Adrenal gland (tissue), 12 donors: ENCODE data around the gene WBP2. TPM values are rescaled to one million over a fixed set of nuclear protein-coding genes. Genes with fewer than 3 reads are reported as not detected.

ENCODE experiments used
- DNase-seq, 7 donors: peaks; one replicate each; pipeline ENCODE4 v3.0.0-alpha.2; 2019 to 2020
- H3K27ac ChIP-seq, 5 donors: fragments of 200-600 bp; sonication (generic) in 4 of 5; 1 replicate in 3 of 5; 2 replicates in 2 of 5; pipeline versions ENCODE4 v1.5.1 to v1.8.0; 2016 to 2020; ENCODE audit warnings: mild to moderate bottlenecking in 1 of 5
- H3K27me3 ChIP-seq: fragments of 200-600 bp; 2 replicates; pipeline ENCODE4 v1.8.0; 2021
- H3K36me3 ChIP-seq, 2 donors: fragments of 200-600 bp; replicated peaks in 1 of 2; 1 replicate in 1 of 2; 2 replicates in 1 of 2; pipeline versions ENCODE4 v1.5.1 to v1.8.0; 2018 to 2022
- H3K4me1 ChIP-seq, 2 donors: fragments of 200-600 bp; replicated peaks in 1 of 2; 1 replicate in 1 of 2; 2 replicates in 1 of 2; pipeline versions ENCODE4 v1.5.1 to v1.8.0; 2018 to 2021
- H3K4me3 ChIP-seq, 4 donors: fragments of 200-600 bp; sonication (generic) in 3 of 4; one replicate each; pipeline ENCODE4 v1.5.1; 2016 to 2018
- H3K9me3 ChIP-seq, 3 donors: fragments of 200-600 bp; sonication (generic) in 1 of 3; replicated peaks in 1 of 3; 1 replicate in 2 of 3; 2 replicates in 1 of 3; pipeline versions ENCODE4 v1.5.1 to v1.8.0; 2016 to 2021
- POLR2A ChIP-seq, 2 donors: fragments of 450-650 bp; IDR thresholded peaks; one replicate each; pipeline ENCODE4 v1.6.1; 2017; ENCODE audit warnings: antibody characterized with exemption in 2 of 2, mild to moderate bottlenecking in 2 of 2, moderate library complexity in 1 of 2
- WGBS, 4 donors: extraction: QIAGEN DNeasy Blood & Tissue Kit in 2 of 4; methylation state at CpG; one replicate each; pipeline versions ENCODE4 v1.1.5 to v1.1.7; 2013 to 2017; 5-methylcytosine and 5-hydroxymethylcytosine counted together
- intact Hi-C, 2 donors: fragments of 100-400 bp; cut with DNase I; formaldehyde crosslinking; loops; one replicate each; pipeline versions ENCODE4 v1.14.1 to v1.15.0; 2022 to 2023
- polyA plus RNA-seq, 3 donors: library from polyadenylated mRNA; stranded (reverse); fragments of 200-250 nt in 2 of 3; fragments of 350-450 nt in 1 of 3; fragmentation: Illumina TruSeq in 1 of 3; extraction: RNeasy Lipid Tissue Mini Kit (QIAGEN cat#74804) in 1 of 3; gene quantifications; one replicate each; pipeline ENCODE4 v1.2.3, GENCODE V29; 2013 to 2014
- total RNA-seq, 9 donors: library from RNA; depleted of rRNA in 4 of 9; stranded (reverse); fragments of >200 nt in 4 of 9; fragments of 120-200 nt in 1 of 9; fragmentation: NEBNext Ultra II Directional in 1 of 9; extraction: Animal tissue kit (Norgen Biotek cat#: 25700) in 1 of 9; gene quantifications; one replicate each; pipeline versions ENCODE4 v1.1.0 to v1.2.4, GENCODE V29; 2013 to 2023
- TF ChIP-seq, protein P1 (sequence below), 6 experiments: fragments of 450-650 bp in 4 of 6; fragments of 200-600 bp in 2 of 6; sonication (generic) in 1 of 6; IDR thresholded peaks; 1 replicate in 5 of 6; 2 replicates in 1 of 6; pipeline versions ENCODE4 v1.5.1 to v1.8.0; 2016 to 2021; ENCODE audit warnings: antibody characterized with exemption in 6 of 6, mild to moderate bottlenecking in 2 of 6, moderate library complexity in 1 of 6
- donor health status: healthy with polysubstance abuse.
- donor health status: Bipolar disorder and iron deficiency.
- donor health status: DM: yes; HTN: yes; CAD: no.
- donor health status: DM: no; HTN: no; CAD: no.
- donor health status: DM: no; HTN: no; CAD: no.
- donor health status: DM: yes; HTN: yes; CAD: no.

The WBP2 gene
- total and polyA plus RNA-seq, 12 donors = 60.4 to 292 (median 223) TPM

DNA sequence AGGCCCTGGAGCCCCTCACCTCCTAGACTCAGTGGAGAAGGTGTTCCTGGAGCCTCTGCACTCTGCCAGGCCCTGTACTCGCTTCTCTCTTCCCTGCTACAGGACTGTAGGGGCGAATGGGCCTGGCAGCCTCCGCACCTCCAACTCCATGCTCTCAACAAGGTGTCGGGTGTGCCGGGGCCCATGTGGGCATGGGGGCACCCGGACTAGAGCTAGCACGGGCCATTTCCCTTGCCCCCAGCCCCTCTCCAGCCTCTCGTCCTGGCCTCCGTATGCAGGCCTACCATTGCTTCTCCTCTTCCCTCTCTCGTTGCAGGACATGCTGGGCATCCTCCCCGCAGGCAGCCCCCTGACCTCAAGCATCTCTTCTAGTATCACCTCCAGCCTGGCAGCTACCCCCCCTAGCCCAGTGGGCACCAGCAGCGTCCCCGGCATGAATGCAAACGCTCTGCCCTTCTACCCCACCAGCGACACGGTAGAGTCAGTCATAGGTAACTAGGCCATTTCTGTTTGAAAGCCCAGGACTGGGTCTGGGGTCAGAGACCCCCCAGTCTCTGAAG, 36.7 kb downstream of the WBP2 start:
- Histone ChIP-seq H3K27me3 (no peaks in the 10 kb centered on the region), H3K4me3 (no peak overlapping the region), H3K36me3 (peaks cover 0 to 84% of the 10 kb centered on the region in 2 donors), H3K4me1 (peaks cover 9 to 17% of the 10 kb centered on the region in 2 donors), H3K27ac (no peak overlapping the region), H3K9me3 (no peaks in the 10 kb centered on the region)
- no peak for TF ChIP-seq POLR2A (IDR thresholded peaks at IDR 0.05)
- TF ChIP-seq, protein P1, sequence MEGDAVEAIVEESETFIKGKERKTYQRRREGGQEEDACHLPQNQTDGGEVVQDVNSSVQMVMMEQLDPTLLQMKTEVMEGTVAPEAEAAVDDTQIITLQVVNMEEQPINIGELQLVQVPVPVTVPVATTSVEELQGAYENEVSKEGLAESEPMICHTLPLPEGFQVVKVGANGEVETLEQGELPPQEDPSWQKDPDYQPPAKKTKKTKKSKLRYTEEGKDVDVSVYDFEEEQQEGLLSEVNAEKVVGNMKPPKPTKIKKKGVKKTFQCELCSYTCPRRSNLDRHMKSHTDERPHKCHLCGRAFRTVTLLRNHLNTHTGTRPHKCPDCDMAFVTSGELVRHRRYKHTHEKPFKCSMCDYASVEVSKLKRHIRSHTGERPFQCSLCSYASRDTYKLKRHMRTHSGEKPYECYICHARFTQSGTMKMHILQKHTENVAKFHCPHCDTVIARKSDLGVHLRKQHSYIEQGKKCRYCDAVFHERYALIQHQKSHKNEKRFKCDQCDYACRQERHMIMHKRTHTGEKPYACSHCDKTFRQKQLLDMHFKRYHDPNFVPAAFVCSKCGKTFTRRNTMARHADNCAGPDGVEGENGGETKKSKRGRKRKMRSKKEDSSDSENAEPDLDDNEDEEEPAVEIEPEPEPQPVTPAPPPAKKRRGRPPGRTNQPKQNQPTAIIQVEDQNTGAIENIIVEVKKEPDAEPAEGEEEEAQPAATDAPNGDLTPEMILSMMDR (IDR thresholded peaks at IDR 0.05) = no peak
- intact Hi-C loops = loop anchor here in 1 of 2 donors (10.0 kb wide), 1 partner anchor 54 kb away; the partner anchor contains the start of gene GALK1
- WGBS, 4 donors = 93 to 95% (median 95%) methylated on average over 9 to 16 of the region's 16 CpGs
- no peak for DNase-seq

DNA sequence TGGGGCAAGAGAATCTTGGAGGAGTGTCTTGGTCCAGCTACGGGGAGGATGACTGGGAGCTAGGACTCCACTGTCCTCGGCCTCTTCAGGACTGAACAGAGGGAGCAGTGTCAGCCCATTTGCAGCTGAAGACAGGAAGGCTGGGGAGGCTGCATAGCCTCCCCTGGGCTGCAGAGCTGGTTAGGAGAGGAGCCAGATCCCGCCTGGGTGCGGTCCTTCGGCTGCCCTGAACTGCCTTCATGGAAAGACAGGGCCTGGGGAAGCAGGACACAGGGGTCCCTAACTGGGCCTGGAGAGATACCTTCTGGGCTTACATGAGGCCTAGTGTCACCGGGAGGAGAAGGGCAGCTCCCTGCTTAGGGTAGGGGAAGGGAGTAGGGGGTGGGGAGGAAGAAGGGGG, 37.6 kb downstream of the WBP2 start:
- H3K27me3 ChIP-seq = no peaks in the 10 kb centered on the region
- WGBS, 4 donors = 90 to 99% (median 93%) methylated on average over 4 to 6 of the region's 6 CpGs
- peaks cover 9 to 16% of the 10 kb centered on the region in 2 donors for H3K4me1 ChIP-seq
- no peak overlapping the region for H3K27ac ChIP-seq
- H3K4me3 ChIP-seq = no peak overlapping the region
- TF ChIP-seq, protein P1 (IDR thresholded peaks at IDR 0.05) = no peak
- no peak for TF ChIP-seq POLR2A (IDR thresholded peaks at IDR 0.05)
- no peaks in the 10 kb centered on the region for H3K9me3 ChIP-seq
- DNase-seq = no peak
- H3K36me3 ChIP-seq = peaks cover 0 to 84% of the 10 kb centered on the region in 2 donors
- intact Hi-C loops = loop anchor here in 1 of 2 donors (10.0 kb wide), 1 partner anchor 53 kb away; the partner anchor contains the start of gene GALK1

DNA sequence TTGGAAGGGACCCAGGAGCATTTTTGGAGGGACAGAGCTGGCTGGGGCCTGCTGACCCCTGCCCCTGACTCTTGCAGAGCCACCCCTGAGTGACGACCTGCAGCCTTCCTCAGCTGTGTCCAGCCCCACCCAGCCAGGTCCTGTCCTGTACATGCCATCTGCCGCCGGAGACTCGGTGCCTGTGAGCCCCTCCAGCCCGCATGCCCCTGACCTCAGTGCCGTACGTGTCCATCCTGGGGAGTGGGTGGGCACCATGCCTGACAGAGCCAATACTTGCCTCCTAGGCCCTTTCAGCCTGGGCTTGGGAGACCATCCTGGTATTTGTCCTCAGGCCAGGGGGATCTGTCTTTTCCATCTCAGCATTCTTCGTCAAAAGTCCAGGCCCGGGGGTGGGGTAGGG, 38.4 kb downstream of the WBP2 start:
- H3K4me1 ChIP-seq = peaks cover 9 to 12% of the 10 kb centered on the region in 2 donors
- DNase-seq = peak in 1 of 7 donors; percentile 24
- intact Hi-C loops = loop anchor here in 1 of 2 donors (10.0 kb wide), 1 partner anchor 52 kb away; the partner anchor contains the start of gene GALK1
- 85 to 94% (median 88%) methylated on average over 6 to 9 of the region's 9 CpGs; no CpG with 5 or more reads in 1 of the 4 donors for WGBS, 4 donors
- H3K36me3 ChIP-seq = peaks cover 0 to 88% of the 10 kb centered on the region in 2 donors
- no peak overlapping the region for H3K4me3 ChIP-seq
- no peak overlapping the region for H3K27ac ChIP-seq
- TF ChIP-seq, protein P1 (IDR thresholded peaks at IDR 0.05) = no peak
- H3K27me3 ChIP-seq = no peaks in the 10 kb centered on the region
- no peaks in the 10 kb centered on the region for H3K9me3 ChIP-seq

DNA sequence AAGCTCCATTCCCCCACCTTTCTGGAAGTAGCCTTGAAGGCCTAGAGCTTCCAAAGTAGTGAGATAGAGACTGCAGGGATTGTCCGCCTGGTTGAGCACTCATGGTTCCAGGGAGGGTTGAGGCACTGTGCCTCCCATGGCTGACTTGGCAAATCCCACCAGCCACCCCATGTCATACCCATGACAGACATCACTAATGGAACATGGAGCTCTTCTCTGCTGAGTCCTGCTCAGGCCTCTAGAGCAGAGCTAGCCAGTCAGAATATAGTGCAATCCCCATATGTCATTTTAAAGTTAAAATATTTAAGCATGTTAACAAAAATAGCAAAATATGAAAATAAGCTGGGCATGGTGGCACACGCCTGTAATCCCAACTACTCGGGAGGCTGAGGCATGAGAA, 39.7 kb downstream of the WBP2 start:
- TF ChIP-seq, protein P1 (IDR thresholded peaks at IDR 0.05) = no peak
- no peak for TF ChIP-seq POLR2A (IDR thresholded peaks at IDR 0.05)
- Histone ChIP-seq H3K9me3 (no peaks in the 10 kb centered on the region), H3K4me1 (peaks cover 9 to 12% of the 10 kb centered on the region in 2 donors), H3K36me3 (peaks cover 0 to 87% of the 10 kb centered on the region in 2 donors), H3K27ac (peak overlapping the region; percentile 76 to 97 (median 87)), H3K4me3 (no peak overlapping the region), H3K27me3 (no peaks in the 10 kb centered on the region)
- 70 to 93% (median 77%) methylated on average over 2 to 3 of the region's 3 CpGs for WGBS, 4 donors
- DNase-seq = no peak
- intact Hi-C loops = loop anchor here in 1 of 2 donors (10.0 kb wide), 1 partner anchor 51 kb away; the partner anchor contains the start of gene GALK1
